Karpas-422 (cell line): ENCODE results near the gene SLC43A3. TPM values are rescaled to one million over a fixed set of nuclear protein-coding genes. Genes with fewer than 3 reads are reported as not detected.
"Not testable (repeated sequence)": the region's sequence is repeated elsewhere in the genome, so short reads cannot be mapped to it uniquely, and the experiment has no call there.

ENCODE experiments used
- DNase-seq: peaks from one replicate; pipeline ENCODE4 v3.0.0-alpha.2; 2015
- H2AFZ ChIP-seq: fragments of 200-600 bp; sonication (generic); 2 replicates; pipeline ENCODE4 v1.6.1; 2014; ENCODE audit warnings: antibody characterized with exemption, low read length, mixed read lengths
- H3K27ac ChIP-seq: fragments of 200-600 bp; sonication (generic); 2 replicates; pipeline ENCODE4 v1.5.1; 2014; ENCODE audit warnings: mild to moderate bottlenecking, low read length, moderate library complexity
- H3K27me3 ChIP-seq: fragments of 200-600 bp; sonication (generic); 2 replicates; pipeline ENCODE4 v1.6.1; 2014; ENCODE audit warnings: low read length, mixed read lengths
- H3K36me3 ChIP-seq: fragments of 200-600 bp; sonication (generic); 2 replicates; pipeline ENCODE4 v1.6.1; 2014; ENCODE audit warnings: low read length, mixed read lengths; ENCODE audit not compliant: insufficient read depth
- H3K4me1 ChIP-seq: fragments of 200-600 bp; sonication (generic); 2 replicates; pipeline ENCODE4 v1.6.1; 2014; ENCODE audit warnings: mild to moderate bottlenecking, low read length, mixed read lengths
- H3K4me2 ChIP-seq: fragments of 200-600 bp; sonication (generic); 2 replicates; pipeline ENCODE4 v1.6.1; 2014; ENCODE audit warnings: low read length, low read depth, mild to moderate bottlenecking; ENCODE audit not compliant: poor library complexity, severe bottlenecking
- H3K4me3 ChIP-seq: fragments of 200-600 bp; sonication (generic); 2 replicates; pipeline ENCODE4 v1.5.1; 2014; ENCODE audit warnings: mild to moderate bottlenecking, antibody characterized with exemption, low read length, mixed read lengths
- H3K79me2 ChIP-seq: fragments of 200-600 bp; sonication (generic); 2 replicates; pipeline ENCODE4 v1.6.1; 2014; ENCODE audit warnings: mild to moderate bottlenecking, low read length, mixed read lengths
- H3K9ac ChIP-seq: fragments of 200-600 bp; sonication (generic); 2 replicates; pipeline ENCODE4 v1.6.0; 2014; ENCODE audit warnings: low read length
- H3K9me2 ChIP-seq: fragments of 200-600 bp; sonication (generic), shearing (Covaris generic); replicated peaks from 2 replicates; pipeline ENCODE4 v1.6.0; 2014; ENCODE audit warnings: mild to moderate bottlenecking, low read length, moderate library complexity; ENCODE audit not compliant: insufficient read depth
- H3K9me3 ChIP-seq: fragments of 300-700, 200-600 bp; sonication (generic); 2 replicates; pipeline ENCODE4 v1.6.1; 2014; ENCODE audit warnings: low read length, mixed read lengths
- H4K20me1 ChIP-seq: fragments of 200-600 bp; sonication (generic); 2 replicates; pipeline ENCODE4 v1.6.1; 2014; ENCODE audit warnings: mild to moderate bottlenecking, antibody characterized with exemption, low read length, low read depth; ENCODE audit not compliant: insufficient read depth
- total RNA-seq: library from RNA; depleted of rRNA; stranded (reverse); fragments of >200 nt; shearing (Covaris generic); gene quantifications from 2 replicates; pipeline ENCODE4 v1.2.3, GENCODE V29; 2014; ENCODE audit warnings: low replicate concordance

The SLC43A3 gene
- total RNA-seq, 1 experiment from 2014 or later: 69.3 TPM

DNA sequence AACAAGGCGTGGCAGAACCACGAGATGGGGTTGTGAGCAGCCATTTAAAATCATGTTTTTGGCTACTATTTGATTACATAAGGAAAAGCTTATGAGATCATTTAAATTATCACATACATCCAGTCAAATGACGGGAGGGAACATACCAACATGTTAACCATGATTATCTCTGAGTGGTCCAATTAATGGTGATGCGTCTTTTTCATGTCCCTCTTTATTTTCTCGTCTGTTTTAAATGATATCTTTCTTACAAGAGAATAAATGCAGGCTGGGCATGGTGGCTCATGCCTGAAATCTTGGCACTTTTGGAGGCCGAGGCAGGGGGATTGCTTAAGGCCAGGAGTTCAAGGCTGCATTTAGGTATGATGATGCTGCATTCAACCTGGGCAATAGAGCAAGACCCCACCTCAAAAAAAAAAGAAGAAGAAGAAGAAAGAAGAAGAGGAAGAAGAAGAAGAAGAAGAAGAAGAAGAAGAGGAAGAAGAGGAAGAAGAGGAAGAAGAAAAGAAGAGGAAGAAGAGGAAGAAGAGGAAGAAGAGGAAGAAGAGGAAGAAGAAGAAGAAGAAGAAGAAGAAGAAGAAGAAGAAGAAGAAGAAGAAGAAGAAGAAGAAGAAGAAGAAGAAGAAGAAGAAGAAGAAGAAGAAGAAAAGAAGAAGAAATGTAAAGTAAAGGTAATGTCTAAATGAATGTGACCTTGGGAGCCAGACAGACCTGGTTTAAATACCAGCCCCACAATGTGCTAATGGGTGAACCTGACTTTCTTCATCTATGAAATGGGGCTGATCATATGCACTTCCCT lies 23.7 kb downstream of the SLC43A3 start:
- not testable (repeated sequence) for H3K9ac ChIP-seq, H3K27ac ChIP-seq, H2AFZ ChIP-seq, H3K9me2 ChIP-seq, H3K9me3 ChIP-seq, H3K4me2 ChIP-seq, H3K4me1 ChIP-seq, H4K20me1 ChIP-seq, H3K27me3 ChIP-seq, H3K79me2 ChIP-seq, DNase-seq, H3K4me3 ChIP-seq
- H3K36me3 ChIP-seq: peaks cover 16% of the 10 kb centered on the region

GRCh38 chr11:57402188-57403002 lies 24.5 kb downstream of the SLC43A3 start:
- no peak overlapping the region for H2AFZ ChIP-seq

GRCh38 chr11:57399972-57400578 lies 26.8 kb downstream of the SLC43A3 start:
- no peak for DNase-seq

More at GRCh38 chr11:57402188-57403002, 24.5 kb downstream of the SLC43A3 start:
- H3K4me2 ChIP-seq: no peak overlapping the region
- no peak overlapping the region for H3K27ac ChIP-seq
- no peaks in the 10 kb centered on the region for H3K27me3 ChIP-seq
- no peak overlapping the region for H3K9ac ChIP-seq
- no peak for DNase-seq
- no peaks in the 10 kb centered on the region for H3K4me1 ChIP-seq
- H3K9me3 ChIP-seq: no peaks in the 10 kb centered on the region
- H3K9me2 ChIP-seq: no peaks in the 10 kb centered on the region
- H3K36me3 ChIP-seq: peaks cover 8% of the 10 kb centered on the region
- no peak overlapping the region for H3K4me3 ChIP-seq
- no peaks in the 10 kb centered on the region for H3K79me2 ChIP-seq
- H4K20me1 ChIP-seq: 0 out of 2 replicates have a peak, but pooled peaks cover 1% of the 10 kb centered on the region

DNA sequence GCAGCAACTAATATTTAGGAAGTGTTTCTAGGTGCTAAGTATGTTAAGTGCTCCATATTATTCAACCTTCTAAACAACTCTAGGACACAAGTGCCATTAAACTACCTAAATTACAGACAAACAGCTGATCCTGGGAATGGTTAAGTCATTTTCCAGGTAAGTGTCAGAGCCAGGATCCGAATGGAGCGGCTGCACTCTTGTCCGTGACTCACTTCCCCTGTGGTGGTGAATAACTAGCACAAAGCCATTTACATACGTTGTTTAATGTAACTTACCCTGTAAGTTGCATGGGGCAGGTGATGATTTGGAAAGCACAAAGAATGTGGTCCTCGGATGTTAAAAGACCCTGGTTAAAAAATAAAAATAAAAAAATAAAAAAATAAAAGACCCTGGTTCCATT lies 27.7 kb downstream of the SLC43A3 start:
- no peaks in the 10 kb centered on the region for H3K9me3 ChIP-seq
- no peaks in the 10 kb centered on the region for H3K79me2 ChIP-seq
- H3K4me2 ChIP-seq: no peak overlapping the region
- no peak overlapping the region for H3K4me3 ChIP-seq
- H2AFZ ChIP-seq: no peak overlapping the region
- H3K4me1 ChIP-seq: no peaks in the 10 kb centered on the region
- no peak overlapping the region for H3K27ac ChIP-seq
- H3K9ac ChIP-seq: no peak overlapping the region
- no peaks in the 10 kb centered on the region for H3K27me3 ChIP-seq
- no peaks in the 10 kb centered on the region for H3K36me3 ChIP-seq
- no peaks in the 10 kb centered on the region for H4K20me1 ChIP-seq
- DNase-seq: no peak
- no peaks in the 10 kb centered on the region for H3K9me2 ChIP-seq

More at GRCh38 chr11:57399972-57400578, 26.8 kb downstream of the SLC43A3 start:
- Histone ChIP-seq H3K9ac (no peak overlapping the region), H3K4me1 (no peaks in the 10 kb centered on the region), H3K36me3 (no peaks in the 10 kb centered on the region), H3K27ac (no peak overlapping the region), H3K9me2 (no peaks in the 10 kb centered on the region), H3K27me3 (no peaks in the 10 kb centered on the region), H2AFZ (no peak overlapping the region), H4K20me1 (no peaks in the 10 kb centered on the region), H3K79me2 (no peaks in the 10 kb centered on the region), H3K9me3 (no peaks in the 10 kb centered on the region), H3K4me2 (no peak overlapping the region), H3K4me3 (no peak overlapping the region)

DNA sequence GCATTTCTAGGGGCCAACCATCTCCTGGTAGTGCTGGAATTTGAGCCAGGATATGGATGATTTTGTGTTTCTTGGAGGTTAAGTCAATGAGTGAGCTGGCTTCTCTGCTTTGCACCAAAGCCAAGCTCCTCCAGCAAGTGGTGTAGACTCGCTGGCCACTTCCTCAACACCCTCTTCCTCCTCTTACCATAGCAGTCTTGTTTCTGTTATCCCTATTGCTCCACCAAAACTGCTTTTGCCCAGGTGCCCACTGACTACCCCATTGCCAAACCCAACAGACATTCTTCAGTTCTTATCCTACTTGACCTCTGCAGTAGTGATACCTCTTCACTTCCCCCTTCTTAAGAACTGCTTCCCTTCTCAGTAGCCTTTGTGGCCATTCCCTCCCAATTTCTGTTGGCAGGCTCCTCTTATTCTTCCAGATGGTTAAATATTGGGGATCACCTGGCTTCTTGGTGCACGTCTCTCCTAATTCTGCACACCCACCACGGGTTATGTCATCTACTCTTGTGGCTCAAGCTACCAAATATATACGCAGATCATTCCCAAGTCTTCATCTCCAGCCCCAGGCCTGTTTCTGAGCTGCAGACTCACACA lies 29.4 kb downstream of the SLC43A3 start:
- no peak overlapping the region for H3K27ac ChIP-seq
- H3K9me3 ChIP-seq: no peaks in the 10 kb centered on the region
- no peaks in the 10 kb centered on the region for H3K4me1 ChIP-seq
- no peak for DNase-seq
- no peak overlapping the region for H3K4me2 ChIP-seq
- no peak overlapping the region for H3K4me3 ChIP-seq
- no peaks in the 10 kb centered on the region for H3K27me3 ChIP-seq
- no peak overlapping the region for H2AFZ ChIP-seq
- no peaks in the 10 kb centered on the region for H3K79me2 ChIP-seq
- H3K36me3 ChIP-seq: no peaks in the 10 kb centered on the region
- no peaks in the 10 kb centered on the region for H3K9me2 ChIP-seq
- no peaks in the 10 kb centered on the region for H4K20me1 ChIP-seq
- no peak overlapping the region for H3K9ac ChIP-seq

DNA sequence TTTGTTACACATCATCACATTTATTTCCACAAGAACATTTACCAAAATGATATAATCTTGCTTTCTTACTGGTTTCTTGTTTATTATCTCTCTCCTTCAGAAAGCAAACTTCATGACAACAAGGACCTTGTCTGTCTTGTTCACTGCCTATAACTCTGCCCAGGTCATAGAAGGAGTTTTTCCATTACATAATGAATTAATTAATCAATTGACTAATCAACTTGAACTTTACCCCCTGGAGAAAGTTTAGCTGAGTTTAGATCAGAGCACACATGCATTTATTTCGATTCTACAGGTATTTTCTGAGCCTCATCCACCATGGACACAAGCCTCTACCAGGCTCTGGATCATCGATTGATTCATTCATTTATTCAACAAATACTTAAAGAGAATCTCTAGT lies 30.2 kb downstream of the SLC43A3 start:
- Histone ChIP-seq H3K27ac (no peak overlapping the region), H3K4me1 (no peaks in the 10 kb centered on the region), H3K9me2 (no peaks in the 10 kb centered on the region), H3K4me2 (no peak overlapping the region), H2AFZ (no peak overlapping the region), H3K9ac (no peak overlapping the region), H3K36me3 (no peaks in the 10 kb centered on the region), H4K20me1 (no peaks in the 10 kb centered on the region), H3K27me3 (no peaks in the 10 kb centered on the region), H3K79me2 (no peaks in the 10 kb centered on the region), H3K4me3 (no peak overlapping the region), H3K9me3 (no peaks in the 10 kb centered on the region)
- no peak for DNase-seq

DNA sequence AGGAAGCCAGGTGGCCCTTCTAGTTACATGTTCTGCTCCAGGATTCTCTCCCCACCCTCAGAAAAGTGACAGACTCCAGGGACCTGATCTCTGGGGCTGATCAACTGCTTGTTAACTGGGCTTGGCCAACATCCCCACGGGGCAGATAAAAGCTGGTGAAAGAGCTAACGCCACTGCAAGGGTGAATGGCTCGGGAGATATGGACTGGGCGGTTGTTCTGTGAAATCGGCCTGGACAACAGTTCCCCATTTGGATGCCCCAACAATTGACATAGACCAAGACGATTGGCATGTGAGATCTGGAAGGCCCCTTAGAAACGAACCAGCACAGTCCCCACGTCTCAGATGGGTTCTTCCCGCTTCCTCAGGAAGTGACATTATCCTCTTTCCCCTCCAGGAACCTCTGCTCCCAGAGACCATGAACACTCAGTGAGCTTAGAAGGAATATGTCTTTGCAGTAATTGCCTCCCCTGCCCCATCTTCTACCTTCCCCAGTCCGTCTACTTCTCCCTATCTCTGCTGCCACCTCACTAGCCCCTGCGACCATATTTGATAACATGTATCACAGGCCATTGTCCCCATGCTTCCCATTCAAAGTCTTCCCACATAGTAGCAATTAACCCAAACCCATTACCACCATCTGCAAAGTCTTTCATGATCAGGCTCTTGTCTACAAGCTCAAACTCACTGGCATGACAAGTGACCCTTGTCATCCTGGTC lies 30.9 kb downstream of the SLC43A3 start:
- no peaks in the 10 kb centered on the region for H3K79me2 ChIP-seq
- no peaks in the 10 kb centered on the region for H3K9me2 ChIP-seq
- H3K4me3 ChIP-seq: no peak overlapping the region
- H2AFZ ChIP-seq: no peak overlapping the region
- H3K9me3 ChIP-seq: no peaks in the 10 kb centered on the region
- DNase-seq: no peak
- H3K4me1 ChIP-seq: no peaks in the 10 kb centered on the region
- no peaks in the 10 kb centered on the region for H3K36me3 ChIP-seq
- no peak overlapping the region for H3K27ac ChIP-seq
- no peak overlapping the region for H3K9ac ChIP-seq
- no peaks in the 10 kb centered on the region for H4K20me1 ChIP-seq
- no peak overlapping the region for H3K4me2 ChIP-seq
- H3K27me3 ChIP-seq: no peaks in the 10 kb centered on the region
